Heart left ventricle (tissue), 13 donors: ENCODE results near the gene NCOA1.

Experiments used
- POLR2A ChIP-seq, 2 donors: fragments of 450-650 bp; IDR thresholded peaks; one replicate each; pipeline ENCODE4 v1.6.1; 2017; ENCODE audit warnings: antibody characterized with exemption in 2 of 2, mild to moderate bottlenecking in 2 of 2, moderate library complexity in 2 of 2
- TF ChIP-seq, protein P1 (sequence below), 12 donors: fragments of 200-600 bp; sonication (generic) in 4 of 12; IDR thresholded peaks; one replicate each; pipeline versions ENCODE4 v1.5.0 to v1.8.0; 2018 to 2022; ENCODE audit warnings: antibody characterized with exemption in 12 of 12, mild to moderate bottlenecking in 5 of 12
- donor health status: ischemic (EF 13 %, LVEDD 7.1; RV severe dilation, severe dysfunction).
- donor health status: DM: no; HTN: yes; CAD: no.
- donor health status: DM: no; HTN: no; CAD: no.
- donor health status: ischemic (EF 25% LVEDD 6.9; RV normal size, moderate dysfunction).
- donor health status: ischemic (EF 25% LVEDD 5.7; RV mildly dilated, moderate dysfunction).
- donor health status: ischemic (EF 35%, LVEDD 5.7; RV mildly dilated, moderate dysfunction).
- donor health status: nonischemic (EF 11% LVEDD 7.7; RV severe dilation, severe dysfunction).
- donor health status: DM: yes; HTN: yes; CAD: no.
- donor health status: PGD.
- donor health status: ischemic (EF 29% LVEDD 5.4; RV normal size, mild dysfunction).
- donor health status: nonischemic (EF 23%, LVEDD 6.1; RV moderate dilation, normal function).

DNA sequence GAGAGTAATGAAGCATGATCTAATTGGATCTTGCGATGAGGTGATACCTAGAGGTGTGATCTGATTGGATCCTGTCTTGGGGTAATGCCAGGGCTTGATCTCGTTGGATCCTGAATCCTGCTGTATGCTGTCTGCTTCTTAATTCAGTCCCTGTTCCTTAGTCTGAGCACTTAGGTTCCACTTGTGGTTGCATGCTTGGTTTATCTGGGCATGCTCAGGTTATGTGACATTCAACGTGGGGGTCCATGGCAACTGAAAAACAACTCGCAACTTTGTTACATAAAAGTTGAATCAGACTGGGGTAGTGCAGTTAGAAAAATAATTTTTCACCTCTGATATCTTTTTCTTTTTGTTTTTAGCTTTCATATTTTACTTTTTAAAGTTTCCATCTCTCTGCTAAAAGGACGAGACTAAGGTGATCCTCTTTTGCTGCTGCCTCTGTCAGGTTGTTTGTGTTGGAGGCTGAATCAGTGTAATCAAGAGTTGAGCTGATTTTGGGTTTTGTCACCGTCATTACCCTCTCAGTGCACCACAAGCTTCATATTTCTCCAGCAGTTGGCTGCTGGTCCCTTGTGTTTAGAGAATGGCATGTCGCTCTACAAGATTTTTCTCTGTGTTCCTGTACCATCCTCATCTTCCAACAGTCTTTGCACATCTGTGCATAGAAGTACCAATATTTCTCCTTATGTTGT lies 67.9 kb downstream of the NCOA1 start:
- TF ChIP-seq, protein P1, sequence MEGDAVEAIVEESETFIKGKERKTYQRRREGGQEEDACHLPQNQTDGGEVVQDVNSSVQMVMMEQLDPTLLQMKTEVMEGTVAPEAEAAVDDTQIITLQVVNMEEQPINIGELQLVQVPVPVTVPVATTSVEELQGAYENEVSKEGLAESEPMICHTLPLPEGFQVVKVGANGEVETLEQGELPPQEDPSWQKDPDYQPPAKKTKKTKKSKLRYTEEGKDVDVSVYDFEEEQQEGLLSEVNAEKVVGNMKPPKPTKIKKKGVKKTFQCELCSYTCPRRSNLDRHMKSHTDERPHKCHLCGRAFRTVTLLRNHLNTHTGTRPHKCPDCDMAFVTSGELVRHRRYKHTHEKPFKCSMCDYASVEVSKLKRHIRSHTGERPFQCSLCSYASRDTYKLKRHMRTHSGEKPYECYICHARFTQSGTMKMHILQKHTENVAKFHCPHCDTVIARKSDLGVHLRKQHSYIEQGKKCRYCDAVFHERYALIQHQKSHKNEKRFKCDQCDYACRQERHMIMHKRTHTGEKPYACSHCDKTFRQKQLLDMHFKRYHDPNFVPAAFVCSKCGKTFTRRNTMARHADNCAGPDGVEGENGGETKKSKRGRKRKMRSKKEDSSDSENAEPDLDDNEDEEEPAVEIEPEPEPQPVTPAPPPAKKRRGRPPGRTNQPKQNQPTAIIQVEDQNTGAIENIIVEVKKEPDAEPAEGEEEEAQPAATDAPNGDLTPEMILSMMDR (IDR thresholded peaks at IDR 0.05), result no peak
- TF ChIP-seq POLR2A (IDR thresholded peaks at IDR 0.05), result no peak
